Measurements from ENCODE around the gene EMID1. TPM values are rescaled to one million over a fixed set of nuclear protein-coding genes. Genes with fewer than 3 reads are reported as not detected.

The EMID1 gene
- polyA plus RNA-seq, 1 donor (not counting 4 experiments of a cell fraction or from before 2014, with no cell fraction given), result not detected

DNA sequence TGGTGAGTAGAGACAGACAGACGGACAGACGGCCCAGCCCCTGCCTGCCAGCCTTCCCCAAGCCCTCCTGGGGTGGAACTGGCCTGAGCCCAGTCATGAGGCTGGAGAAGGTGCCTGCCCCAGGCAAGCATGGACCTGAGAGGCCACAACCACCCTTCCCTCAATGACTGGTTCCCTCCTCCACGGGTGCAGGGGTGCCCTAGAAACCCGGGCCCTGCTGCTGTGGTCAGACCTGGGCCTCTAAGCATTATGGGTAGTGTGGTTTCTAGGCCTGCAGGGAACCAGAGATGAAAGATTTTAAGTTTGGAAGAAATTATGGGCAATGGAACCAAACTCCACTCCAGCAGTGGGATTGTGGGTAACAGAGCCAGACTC, 48.6 kb downstream of the EMID1 start:
- Histone ChIP-seq H3K36me3 (ENCODE audit: control insufficient read depth in 2 of 2, extremely low read depth in 1 of 2, insufficient read depth in 2 of 2, low read length in 2 of 2) (no peaks in the 10 kb centered on the region), H3K9ac (ENCODE audit: control insufficient read depth, extremely low read depth, insufficient read depth, low read length) (no peak overlapping the region), H3K4me3 (ENCODE audit: control insufficient read depth in 2 of 3, extremely low read depth in 1 of 3, insufficient read depth in 2 of 3, low read depth in 1 of 3, low read length in 3 of 3) (no peak overlapping the region), H3K27ac (ENCODE audit: control insufficient read depth, insufficient read depth, low read length) (no peak overlapping the region), H4K20me1 (ENCODE audit: control insufficient read depth, extremely low read depth, insufficient read depth, low read length) (peaks cover 3% of the 10 kb centered on the region), H3K4me1 (ENCODE audit: control insufficient read depth, extremely low read depth, insufficient read depth, low read length) (no peaks in the 10 kb centered on the region), H3K9me3 (ENCODE audit: control insufficient read depth, low read depth, low read length) (no peaks in the 10 kb centered on the region), H3K79me2 (ENCODE audit: control insufficient read depth, insufficient read depth, low read length) (no peaks in the 10 kb centered on the region), H3K27me3 (ENCODE audit: control insufficient read depth, extremely low read depth, insufficient read depth, low read length) (peaks cover 4% of the 10 kb centered on the region), H2AFZ (ENCODE audit: control insufficient read depth, low read length) (no peak overlapping the region), H3K4me2 (ENCODE audit: control insufficient read depth, extremely low read depth, insufficient read depth, low read depth, low read length) (no peak overlapping the region), H3K9me1 (ENCODE audit: control insufficient read depth, extremely low read depth, insufficient read depth, low read length) (no peaks in the 10 kb centered on the region)
- TF ChIP-seq, protein P1, sequence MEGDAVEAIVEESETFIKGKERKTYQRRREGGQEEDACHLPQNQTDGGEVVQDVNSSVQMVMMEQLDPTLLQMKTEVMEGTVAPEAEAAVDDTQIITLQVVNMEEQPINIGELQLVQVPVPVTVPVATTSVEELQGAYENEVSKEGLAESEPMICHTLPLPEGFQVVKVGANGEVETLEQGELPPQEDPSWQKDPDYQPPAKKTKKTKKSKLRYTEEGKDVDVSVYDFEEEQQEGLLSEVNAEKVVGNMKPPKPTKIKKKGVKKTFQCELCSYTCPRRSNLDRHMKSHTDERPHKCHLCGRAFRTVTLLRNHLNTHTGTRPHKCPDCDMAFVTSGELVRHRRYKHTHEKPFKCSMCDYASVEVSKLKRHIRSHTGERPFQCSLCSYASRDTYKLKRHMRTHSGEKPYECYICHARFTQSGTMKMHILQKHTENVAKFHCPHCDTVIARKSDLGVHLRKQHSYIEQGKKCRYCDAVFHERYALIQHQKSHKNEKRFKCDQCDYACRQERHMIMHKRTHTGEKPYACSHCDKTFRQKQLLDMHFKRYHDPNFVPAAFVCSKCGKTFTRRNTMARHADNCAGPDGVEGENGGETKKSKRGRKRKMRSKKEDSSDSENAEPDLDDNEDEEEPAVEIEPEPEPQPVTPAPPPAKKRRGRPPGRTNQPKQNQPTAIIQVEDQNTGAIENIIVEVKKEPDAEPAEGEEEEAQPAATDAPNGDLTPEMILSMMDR (optimal IDR thresholded peaks at IDR 0.05 in 1 of 3, IDR thresholded peaks at IDR 0.05 in 1 of 3, conservative IDR thresholded peaks at IDR 0.05 in 1 of 3; ENCODE audit: extremely low read depth in 1 of 3, insufficient read depth in 2 of 3, low read length in 3 of 3), result no peak
- TF ChIP-seq EZH2 (IDR thresholded peaks at IDR 0.05; ENCODE audit: low read length), result no peak
- FAIRE-seq (no peak), DNase-seq (ENCODE audit: low read depth, low spot score) (no peak)
- dilution Hi-C loops (cut with MboI; ENCODE audit: extremely low pct_ligation_motif_present, low sequenced_read_pairs), result no loop called here

DNA sequence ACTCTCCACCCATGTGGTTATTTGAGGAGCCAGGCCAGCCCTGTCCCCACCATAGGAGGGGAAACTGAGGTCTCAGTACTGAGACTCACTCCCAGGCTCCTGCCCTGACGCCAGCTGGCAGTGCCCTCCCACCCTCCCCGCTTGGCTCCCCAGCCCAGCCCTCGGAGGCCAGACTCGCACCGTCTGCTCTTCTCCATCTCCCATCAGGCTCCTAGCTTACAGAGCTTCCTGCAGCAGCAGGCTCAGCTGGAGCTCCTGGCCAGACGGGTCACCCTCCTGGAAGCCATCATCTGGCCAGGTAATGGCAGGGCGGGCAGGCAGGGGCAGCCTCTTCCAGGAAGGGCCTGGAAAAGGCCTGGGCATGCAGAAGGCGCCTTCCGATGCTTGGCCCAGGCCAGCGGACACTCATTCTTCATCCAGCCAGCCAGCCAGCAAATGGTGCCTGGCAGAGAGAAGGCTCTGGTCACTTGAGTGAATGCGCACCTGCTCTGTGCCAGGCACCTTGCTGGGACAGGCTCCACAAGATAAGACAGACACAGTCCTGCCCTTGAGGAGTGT, 49.4 kb downstream of the EMID1 start:
- no peak overlapping the region for H2AFZ ChIP-seq (ENCODE audit: control insufficient read depth, low read length)
- FAIRE-seq, result no peak
- no peak overlapping the region for H3K4me2 ChIP-seq (ENCODE audit: control insufficient read depth, extremely low read depth, insufficient read depth, low read depth, low read length)
- DNase-seq (ENCODE audit: low read depth, low spot score), result no peak
- no peaks in the 10 kb centered on the region for H3K9me1 ChIP-seq (ENCODE audit: control insufficient read depth, extremely low read depth, insufficient read depth, low read length)
- no peaks in the 10 kb centered on the region for H3K36me3 ChIP-seq (ENCODE audit: control insufficient read depth in 2 of 2, extremely low read depth in 1 of 2, insufficient read depth in 2 of 2, low read length in 2 of 2)
- H3K79me2 ChIP-seq (ENCODE audit: control insufficient read depth, insufficient read depth, low read length), result no peaks in the 10 kb centered on the region
- no peak overlapping the region for H3K27ac ChIP-seq (ENCODE audit: control insufficient read depth, insufficient read depth, low read length)
- H4K20me1 ChIP-seq (ENCODE audit: control insufficient read depth, extremely low read depth, insufficient read depth, low read length), result peaks cover 3% of the 10 kb centered on the region
- H3K4me3 ChIP-seq (ENCODE audit: control insufficient read depth in 2 of 3, extremely low read depth in 1 of 3, insufficient read depth in 2 of 3, low read depth in 1 of 3, low read length in 3 of 3), result no peak overlapping the region
- no peaks in the 10 kb centered on the region for H3K9me3 ChIP-seq (ENCODE audit: control insufficient read depth, low read depth, low read length)
- TF ChIP-seq, protein P1 (optimal IDR thresholded peaks at IDR 0.05 in 1 of 3, IDR thresholded peaks at IDR 0.05 in 1 of 3, conservative IDR thresholded peaks at IDR 0.05 in 1 of 3; ENCODE audit: extremely low read depth in 1 of 3, insufficient read depth in 2 of 3, low read length in 3 of 3), result no peak
- no peak for TF ChIP-seq EZH2 (IDR thresholded peaks at IDR 0.05; ENCODE audit: low read length)
- H3K4me1 ChIP-seq (ENCODE audit: control insufficient read depth, extremely low read depth, insufficient read depth, low read length), result no peaks in the 10 kb centered on the region
- H3K27me3 ChIP-seq (ENCODE audit: control insufficient read depth, extremely low read depth, insufficient read depth, low read length), result peaks cover 4% of the 10 kb centered on the region
- dilution Hi-C loops (cut with MboI; ENCODE audit: extremely low pct_ligation_motif_present, low sequenced_read_pairs), result no loop called here
- no peak overlapping the region for H3K9ac ChIP-seq (ENCODE audit: control insufficient read depth, extremely low read depth, insufficient read depth, low read length)

Measured in keratinocyte (primary cell).